ENCODE results near the gene NAV2.

GRCh38 chr11:19845626-19846025, 133.0 kb downstream of the NAV2 start:
- TF ChIP-seq CTCF (conservative IDR thresholded peaks at IDR 0.05; ENCODE audit: low read depth in 2 of 2): no peak
- TF ChIP-seq REST (IDR thresholded peaks at IDR 0.05; ENCODE audit: unreplicated experiment): no peak
- TF ChIP-seq CREB1 (CRISPR knock-in tag; IDR thresholded peaks at IDR 0.05; ENCODE audit: low read depth): no peak

All from GM23338 (cell line).